Measurements from ENCODE around the gene HHLA2. TPM values are rescaled to one million over a fixed set of nuclear protein-coding genes. Genes with fewer than 3 reads are reported as not detected.

Gene HHLA2
- total RNA-seq, 3 donors from 2014 or later (not counting 1 experiment from before 2014, with no cell fraction given): 0.09 TPM; not detected in 2

DNA sequence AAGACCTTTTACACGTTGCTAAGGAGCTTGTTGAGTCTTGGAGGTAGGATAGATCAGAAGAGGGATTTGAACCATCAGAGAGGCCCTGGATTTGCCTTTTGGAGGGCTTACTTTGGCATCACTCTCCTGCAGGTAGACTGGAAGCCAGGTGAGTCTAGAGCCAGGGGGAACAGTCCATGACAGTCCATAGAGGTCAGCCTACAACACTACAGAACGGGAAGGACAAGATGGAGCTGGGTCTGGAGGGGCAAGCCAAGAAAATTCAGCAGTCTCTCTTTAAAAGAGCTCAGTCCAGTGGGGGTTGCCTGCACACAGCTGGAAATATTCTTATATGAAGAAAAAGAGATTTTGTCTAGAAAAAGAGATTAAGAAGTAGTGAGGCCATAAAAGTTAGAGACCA, 60.7 kb downstream of the HHLA2 start:
- TF ChIP-seq, protein P1, sequence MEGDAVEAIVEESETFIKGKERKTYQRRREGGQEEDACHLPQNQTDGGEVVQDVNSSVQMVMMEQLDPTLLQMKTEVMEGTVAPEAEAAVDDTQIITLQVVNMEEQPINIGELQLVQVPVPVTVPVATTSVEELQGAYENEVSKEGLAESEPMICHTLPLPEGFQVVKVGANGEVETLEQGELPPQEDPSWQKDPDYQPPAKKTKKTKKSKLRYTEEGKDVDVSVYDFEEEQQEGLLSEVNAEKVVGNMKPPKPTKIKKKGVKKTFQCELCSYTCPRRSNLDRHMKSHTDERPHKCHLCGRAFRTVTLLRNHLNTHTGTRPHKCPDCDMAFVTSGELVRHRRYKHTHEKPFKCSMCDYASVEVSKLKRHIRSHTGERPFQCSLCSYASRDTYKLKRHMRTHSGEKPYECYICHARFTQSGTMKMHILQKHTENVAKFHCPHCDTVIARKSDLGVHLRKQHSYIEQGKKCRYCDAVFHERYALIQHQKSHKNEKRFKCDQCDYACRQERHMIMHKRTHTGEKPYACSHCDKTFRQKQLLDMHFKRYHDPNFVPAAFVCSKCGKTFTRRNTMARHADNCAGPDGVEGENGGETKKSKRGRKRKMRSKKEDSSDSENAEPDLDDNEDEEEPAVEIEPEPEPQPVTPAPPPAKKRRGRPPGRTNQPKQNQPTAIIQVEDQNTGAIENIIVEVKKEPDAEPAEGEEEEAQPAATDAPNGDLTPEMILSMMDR (IDR thresholded peaks at IDR 0.05): no peak
- H3K36me3 Mint-ChIP-seq: no peaks in the 10 kb centered on the region
- H3K27ac Mint-ChIP-seq: no peak overlapping the region
- no peaks in the 10 kb centered on the region for H3K4me1 Mint-ChIP-seq
- peaks cover 0 to 9% of the 10 kb centered on the region in 2 donors for H3K27me3 Mint-ChIP-seq (ENCODE audit: low read depth in 2 of 2)
- H3K9me3 Mint-ChIP-seq: no peaks in the 10 kb centered on the region
- H3K36me3 ChIP-seq (ENCODE audit: control insufficient read depth, insufficient read depth, low read length): no peaks in the 10 kb centered on the region
- H3K27ac ChIP-seq (ENCODE audit: low read length): no peak overlapping the region
- no peak overlapping the region for H3K4me3 ChIP-seq (ENCODE audit: low read length)
- ATAC-seq: no peak
- intact Hi-C loops (cut with micrococcal nuclease): no loop called here
- H3K9me3 ChIP-seq (ENCODE audit: control insufficient read depth, insufficient read depth, low read length): no peaks in the 10 kb centered on the region
- WGBS (ENCODE audit: insufficient coverage): 92% methylated on average over 2 of the region's 2 CpGs
- DNase-seq: no peak
- H3K27me3 ChIP-seq (ENCODE audit: control insufficient read depth, insufficient read depth, low read length): no peaks in the 10 kb centered on the region
- H3K4me3 Mint-ChIP-seq: no peak overlapping the region
- no peaks in the 10 kb centered on the region for H3K4me1 ChIP-seq (ENCODE audit: control insufficient read depth, insufficient read depth, low read length)

DNA sequence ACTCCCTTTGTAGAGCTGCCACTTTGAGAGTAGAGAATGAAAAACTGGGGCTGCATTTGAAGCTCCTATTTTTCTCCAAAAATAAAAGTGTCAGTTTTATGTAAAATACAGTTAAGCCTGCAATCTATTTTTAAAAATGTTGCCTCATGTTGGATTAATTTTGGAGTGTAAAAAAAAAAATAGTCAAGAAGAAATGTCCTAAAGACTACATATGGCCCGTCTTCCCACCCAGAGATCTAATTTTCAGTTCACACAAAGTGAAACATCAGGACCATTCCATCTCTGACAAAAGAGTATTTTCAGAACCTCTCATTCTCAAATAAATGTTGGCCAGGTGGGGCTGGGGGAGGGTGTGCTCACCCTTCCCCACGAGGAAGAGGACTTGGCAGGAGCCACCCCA, 62.7 kb downstream of the HHLA2 start:
- Mint-ChIP-seq H3K4me3 (no peak overlapping the region), H3K27ac (no peak overlapping the region), H3K9me3 (no peaks in the 10 kb centered on the region), H3K4me1 (no peaks in the 10 kb centered on the region), H3K27me3 (ENCODE audit: low read depth in 2 of 2) (peaks cover 2 to 14% of the 10 kb centered on the region in 2 donors), H3K36me3 (no peaks in the 10 kb centered on the region)
- Histone ChIP-seq H3K4me1 (ENCODE audit: control insufficient read depth, insufficient read depth, low read length) (no peaks in the 10 kb centered on the region), H3K36me3 (ENCODE audit: control insufficient read depth, insufficient read depth, low read length) (no peaks in the 10 kb centered on the region), H3K27ac (ENCODE audit: low read length) (no peak overlapping the region), H3K9me3 (ENCODE audit: control insufficient read depth, insufficient read depth, low read length) (no peaks in the 10 kb centered on the region), H3K27me3 (ENCODE audit: control insufficient read depth, insufficient read depth, low read length) (no peaks in the 10 kb centered on the region), H3K4me3 (ENCODE audit: low read length) (no peak overlapping the region)
- TF ChIP-seq, protein P1 (IDR thresholded peaks at IDR 0.05): no peak
- ATAC-seq (no peak), DNase-seq (no peak)
- intact Hi-C loops (cut with micrococcal nuclease): no loop called here
- WGBS (ENCODE audit: insufficient coverage): 79% methylated on average over 2 of the region's 2 CpGs

DNA sequence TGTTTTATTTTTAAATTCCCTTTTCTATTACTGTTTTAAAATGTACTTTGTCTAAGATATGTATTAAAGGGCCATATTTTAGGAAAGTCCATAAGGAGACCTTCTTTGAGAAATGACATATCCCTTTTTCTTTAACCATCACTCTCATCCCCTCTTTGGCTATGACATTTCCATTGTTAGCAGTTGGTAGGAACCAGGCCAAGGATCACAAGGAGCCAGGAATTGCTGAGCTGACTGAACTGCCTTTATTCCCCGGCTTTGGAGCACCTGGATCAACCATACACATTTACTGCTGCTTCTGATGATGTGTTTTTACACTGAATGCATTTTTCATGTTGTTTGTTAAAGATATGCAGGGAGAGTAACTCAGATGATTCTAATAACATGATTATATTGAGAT, 79.7 kb downstream of the HHLA2 start:
- 86% methylated on average over 1 of the region's 1 CpG for WGBS (ENCODE audit: insufficient coverage)
- ATAC-seq (no peak), DNase-seq (no peak)
- Histone ChIP-seq H3K4me3 (ENCODE audit: low read length) (no peak overlapping the region), H3K9me3 (ENCODE audit: control insufficient read depth, insufficient read depth, low read length) (no peaks in the 10 kb centered on the region), H3K27ac (ENCODE audit: low read length) (no peak overlapping the region), H3K27me3 (ENCODE audit: control insufficient read depth, insufficient read depth, low read length) (no peaks in the 10 kb centered on the region), H3K36me3 (ENCODE audit: control insufficient read depth, insufficient read depth, low read length) (no peaks in the 10 kb centered on the region), H3K4me1 (ENCODE audit: control insufficient read depth, insufficient read depth, low read length) (no peaks in the 10 kb centered on the region)
- H3K36me3 Mint-ChIP-seq: no peaks in the 10 kb centered on the region
- TF ChIP-seq, protein P1 (IDR thresholded peaks at IDR 0.05): no peak
- H3K27ac Mint-ChIP-seq: no peak overlapping the region
- peaks cover 0 to 2% of the 10 kb centered on the region in 2 donors for H3K9me3 Mint-ChIP-seq
- intact Hi-C loops (cut with micrococcal nuclease): no loop called here
- no peaks in the 10 kb centered on the region for H3K4me1 Mint-ChIP-seq
- H3K27me3 Mint-ChIP-seq (ENCODE audit: low read depth in 2 of 2): no peaks in the 10 kb centered on the region
- H3K4me3 Mint-ChIP-seq: no peak overlapping the region

DNA sequence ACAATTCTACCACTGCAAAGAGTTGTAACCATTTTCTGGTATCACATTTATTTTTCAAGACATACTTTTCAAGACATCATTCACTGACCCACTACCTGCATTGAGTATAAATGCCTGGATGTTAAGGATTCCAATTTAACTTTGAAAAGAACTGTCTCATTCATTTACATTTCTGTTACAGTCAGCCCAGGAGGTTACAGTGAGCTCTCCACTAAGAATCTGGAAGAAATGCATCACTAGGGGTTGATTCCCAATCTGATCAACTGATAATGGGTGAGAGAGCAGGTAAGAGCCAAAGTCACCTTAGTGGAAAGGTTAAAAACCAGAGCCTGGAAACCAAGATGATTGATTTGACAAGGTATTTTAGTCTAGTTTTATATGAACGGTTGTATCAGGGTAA, 81.0 kb downstream of the HHLA2 start:
- WGBS (ENCODE audit: insufficient coverage): 84% methylated on average over 1 of the region's 1 CpG
- no peak for ATAC-seq
- intact Hi-C loops (cut with micrococcal nuclease): no loop called here
- H3K4me3 Mint-ChIP-seq: no peak overlapping the region
- Histone ChIP-seq H3K36me3 (ENCODE audit: control insufficient read depth, insufficient read depth, low read length) (no peaks in the 10 kb centered on the region), H3K27me3 (ENCODE audit: control insufficient read depth, insufficient read depth, low read length) (no peaks in the 10 kb centered on the region), H3K4me1 (ENCODE audit: control insufficient read depth, insufficient read depth, low read length) (no peaks in the 10 kb centered on the region), H3K9me3 (ENCODE audit: control insufficient read depth, insufficient read depth, low read length) (no peaks in the 10 kb centered on the region), H3K4me3 (ENCODE audit: low read length) (no peak overlapping the region), H3K27ac (ENCODE audit: low read length) (no peak overlapping the region)
- no peak for DNase-seq
- no peaks in the 10 kb centered on the region for H3K27me3 Mint-ChIP-seq (ENCODE audit: low read depth in 2 of 2)
- TF ChIP-seq, protein P1 (IDR thresholded peaks at IDR 0.05): no peak
- H3K27ac Mint-ChIP-seq: no peak overlapping the region
- H3K4me1 Mint-ChIP-seq: no peaks in the 10 kb centered on the region
- peaks cover 0 to 2% of the 10 kb centered on the region in 2 donors for H3K9me3 Mint-ChIP-seq
- H3K36me3 Mint-ChIP-seq: no peaks in the 10 kb centered on the region
